Measurements from ENCODE around the gene C1orf232. TPM values are rescaled to one million over a fixed set of nuclear protein-coding genes. Genes with fewer than 3 reads are reported as not detected.

Gene C1orf232
- total RNA-seq, 2 experiments from 2014 or later = not detected

GRCh38 chr1:26169669-26170471, 1.1 kb upstream of the C1orf232 start, which contains the start of gene ZNF593:
TSS of gene ZNF593 (plus strand) at chr1:26169908. CDS start at chr1:26169984, 76 bp downstream.
- TF ChIP-seq EZH2phosphoT487 (IDR thresholded peaks at IDR 0.05; ENCODE audit: borderline replicate concordance, low read depth, low read length) = no peak
- TF ChIP-seq, protein P1, sequence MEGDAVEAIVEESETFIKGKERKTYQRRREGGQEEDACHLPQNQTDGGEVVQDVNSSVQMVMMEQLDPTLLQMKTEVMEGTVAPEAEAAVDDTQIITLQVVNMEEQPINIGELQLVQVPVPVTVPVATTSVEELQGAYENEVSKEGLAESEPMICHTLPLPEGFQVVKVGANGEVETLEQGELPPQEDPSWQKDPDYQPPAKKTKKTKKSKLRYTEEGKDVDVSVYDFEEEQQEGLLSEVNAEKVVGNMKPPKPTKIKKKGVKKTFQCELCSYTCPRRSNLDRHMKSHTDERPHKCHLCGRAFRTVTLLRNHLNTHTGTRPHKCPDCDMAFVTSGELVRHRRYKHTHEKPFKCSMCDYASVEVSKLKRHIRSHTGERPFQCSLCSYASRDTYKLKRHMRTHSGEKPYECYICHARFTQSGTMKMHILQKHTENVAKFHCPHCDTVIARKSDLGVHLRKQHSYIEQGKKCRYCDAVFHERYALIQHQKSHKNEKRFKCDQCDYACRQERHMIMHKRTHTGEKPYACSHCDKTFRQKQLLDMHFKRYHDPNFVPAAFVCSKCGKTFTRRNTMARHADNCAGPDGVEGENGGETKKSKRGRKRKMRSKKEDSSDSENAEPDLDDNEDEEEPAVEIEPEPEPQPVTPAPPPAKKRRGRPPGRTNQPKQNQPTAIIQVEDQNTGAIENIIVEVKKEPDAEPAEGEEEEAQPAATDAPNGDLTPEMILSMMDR (conservative IDR thresholded peaks at IDR 0.05; ENCODE audit: low read length) = peak; percentile 84
- H4K20me1 ChIP-seq (ENCODE audit: insufficient read depth, low read length) = no peaks in the 10 kb centered on the region
- DNase-seq (ENCODE audit: low spot score) = peak; percentile 96
- H3K79me2 ChIP-seq (ENCODE audit: insufficient read depth, low read depth, low read length) = peaks cover 14% of the 10 kb centered on the region
- H3K4me2 ChIP-seq (ENCODE audit: low read length) = peak within 1 kb of the TSS; percentile 87
- ChIA-PET POLR2A (interaction anchor here (0.7 to 0.8 kb wide), 3 partner anchors 57 to 237 kb away, joined by 3 read pairs; partner anchors contain the start of gene CEP85), CTCF (ENCODE audit: unreplicated experiment) (interaction anchor here (0.5 kb wide), 1 partner anchor 161 kb away, joined by 4 read pairs; no protein-coding TSS in a partner anchor)
- H3K9me3 ChIP-seq (ENCODE audit: low read length) = no peaks in the 10 kb centered on the region
- peak within 1 kb of the TSS; percentile 81 for H3K4me3 ChIP-seq (ENCODE audit: low read depth, low read length, poor library complexity, severe bottlenecking)
- peak within 1 kb of the TSS; percentile 44; the same call in 1 of the 2 replicates for H2AFZ ChIP-seq (ENCODE audit: low read length)
- no TSS peak for BruUV-seq (replicated peaks)
- H3K4me1 ChIP-seq (ENCODE audit: insufficient read depth, low read length, poor library complexity, severe bottlenecking) = peaks cover 9% of the 10 kb centered on the region
- intact Hi-C loops (cut with micrococcal nuclease; ENCODE audit: unreplicated experiment) = loop anchor here (1.0 kb wide), 2 partner anchors 59 to 64 kb away; partner anchors contain the start of genes CEP85 and PDIK1L
- H3K36me3 ChIP-seq (ENCODE audit: insufficient read depth, low read length) = peaks cover 22% of the 10 kb centered on the region
- H3K27ac ChIP-seq (ENCODE audit: low read depth, low read length, poor library complexity, severe bottlenecking) = peak within 1 kb of the TSS; percentile 24
- no peaks in the 10 kb centered on the region for H3K9me2 ChIP-seq (ENCODE audit: insufficient read depth, low read length)

GRCh38 chr1:26169198-26169554, 413 bp upstream of the C1orf232 start:
- TF ChIP-seq, protein P1 (conservative IDR thresholded peaks at IDR 0.05; ENCODE audit: low read length) = no peak
- TF ChIP-seq EZH2phosphoT487 (IDR thresholded peaks at IDR 0.05; ENCODE audit: borderline replicate concordance, low read depth, low read length) = no peak
- Histone ChIP-seq H3K4me1 (ENCODE audit: insufficient read depth, low read length, poor library complexity, severe bottlenecking) (peaks cover 9% of the 10 kb centered on the region), H3K27ac (ENCODE audit: low read depth, low read length, poor library complexity, severe bottlenecking) (no peak overlapping the region), H3K4me3 (ENCODE audit: low read depth, low read length, poor library complexity, severe bottlenecking) (peak overlapping the region; percentile 81), H3K36me3 (ENCODE audit: insufficient read depth, low read length) (peaks cover 22% of the 10 kb centered on the region), H2AFZ (ENCODE audit: low read length) (no peak overlapping the region; the same call in 1 of the 2 replicates), H3K9me3 (ENCODE audit: low read length) (no peaks in the 10 kb centered on the region), H4K20me1 (ENCODE audit: insufficient read depth, low read length) (no peaks in the 10 kb centered on the region), H3K9me2 (ENCODE audit: insufficient read depth, low read length) (no peaks in the 10 kb centered on the region), H3K4me2 (ENCODE audit: low read length) (peak overlapping the region; percentile 40; the same call in 1 of the 2 replicates), H3K79me2 (ENCODE audit: insufficient read depth, low read depth, low read length) (peaks cover 14% of the 10 kb centered on the region)
- intact Hi-C loops (cut with micrococcal nuclease; ENCODE audit: unreplicated experiment) = loop anchor here (1.0 kb wide), 2 partner anchors 58 to 65 kb away; partner anchors contain the start of genes CEP85 and PDIK1L
- no peak for DNase-seq (ENCODE audit: low spot score)
- POLR2A ChIA-PET = no interaction called here
- no TSS peak for BruUV-seq (replicated peaks)
- CTCF ChIA-PET (ENCODE audit: unreplicated experiment) = no interaction called here

Data from OCI-LY7 (cell line).